GM19455 (cell line): Measurements from ENCODE around the gene CGNL1.

Experiments used
- ATAC-seq: cut with Tn5 transposase; IDR thresholded peaks from one replicate; pipeline ENCODE4 v1.9.1; 2021; ENCODE audit not compliant: unreplicated experiment

The CGNL1 gene, protein sequence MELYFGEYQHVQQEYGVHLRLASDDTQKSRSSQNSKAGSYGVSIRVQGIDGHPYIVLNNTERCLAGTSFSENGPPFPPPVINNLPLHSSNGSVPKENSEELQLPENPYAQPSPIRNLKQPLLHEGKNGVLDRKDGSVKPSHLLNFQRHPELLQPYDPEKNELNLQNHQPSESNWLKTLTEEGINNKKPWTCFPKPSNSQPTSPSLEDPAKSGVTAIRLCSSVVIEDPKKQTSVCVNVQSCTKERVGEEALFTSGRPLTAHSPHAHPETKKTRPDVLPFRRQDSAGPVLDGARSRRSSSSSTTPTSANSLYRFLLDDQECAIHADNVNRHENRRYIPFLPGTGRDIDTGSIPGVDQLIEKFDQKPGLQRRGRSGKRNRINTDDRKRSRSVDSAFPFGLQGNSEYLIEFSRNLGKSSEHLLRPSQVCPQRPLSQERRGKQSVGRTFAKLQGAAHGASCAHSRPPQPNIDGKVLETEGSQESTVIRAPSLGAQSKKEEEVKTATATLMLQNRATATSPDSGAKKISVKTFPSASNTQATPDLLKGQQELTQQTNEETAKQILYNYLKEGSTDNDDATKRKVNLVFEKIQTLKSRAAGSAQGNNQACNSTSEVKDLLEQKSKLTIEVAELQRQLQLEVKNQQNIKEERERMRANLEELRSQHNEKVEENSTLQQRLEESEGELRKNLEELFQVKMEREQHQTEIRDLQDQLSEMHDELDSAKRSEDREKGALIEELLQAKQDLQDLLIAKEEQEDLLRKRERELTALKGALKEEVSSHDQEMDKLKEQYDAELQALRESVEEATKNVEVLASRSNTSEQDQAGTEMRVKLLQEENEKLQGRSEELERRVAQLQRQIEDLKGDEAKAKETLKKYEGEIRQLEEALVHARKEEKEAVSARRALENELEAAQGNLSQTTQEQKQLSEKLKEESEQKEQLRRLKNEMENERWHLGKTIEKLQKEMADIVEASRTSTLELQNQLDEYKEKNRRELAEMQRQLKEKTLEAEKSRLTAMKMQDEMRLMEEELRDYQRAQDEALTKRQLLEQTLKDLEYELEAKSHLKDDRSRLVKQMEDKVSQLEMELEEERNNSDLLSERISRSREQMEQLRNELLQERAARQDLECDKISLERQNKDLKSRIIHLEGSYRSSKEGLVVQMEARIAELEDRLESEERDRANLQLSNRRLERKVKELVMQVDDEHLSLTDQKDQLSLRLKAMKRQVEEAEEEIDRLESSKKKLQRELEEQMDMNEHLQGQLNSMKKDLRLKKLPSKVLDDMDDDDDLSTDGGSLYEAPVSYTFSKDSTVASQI

DNA sequence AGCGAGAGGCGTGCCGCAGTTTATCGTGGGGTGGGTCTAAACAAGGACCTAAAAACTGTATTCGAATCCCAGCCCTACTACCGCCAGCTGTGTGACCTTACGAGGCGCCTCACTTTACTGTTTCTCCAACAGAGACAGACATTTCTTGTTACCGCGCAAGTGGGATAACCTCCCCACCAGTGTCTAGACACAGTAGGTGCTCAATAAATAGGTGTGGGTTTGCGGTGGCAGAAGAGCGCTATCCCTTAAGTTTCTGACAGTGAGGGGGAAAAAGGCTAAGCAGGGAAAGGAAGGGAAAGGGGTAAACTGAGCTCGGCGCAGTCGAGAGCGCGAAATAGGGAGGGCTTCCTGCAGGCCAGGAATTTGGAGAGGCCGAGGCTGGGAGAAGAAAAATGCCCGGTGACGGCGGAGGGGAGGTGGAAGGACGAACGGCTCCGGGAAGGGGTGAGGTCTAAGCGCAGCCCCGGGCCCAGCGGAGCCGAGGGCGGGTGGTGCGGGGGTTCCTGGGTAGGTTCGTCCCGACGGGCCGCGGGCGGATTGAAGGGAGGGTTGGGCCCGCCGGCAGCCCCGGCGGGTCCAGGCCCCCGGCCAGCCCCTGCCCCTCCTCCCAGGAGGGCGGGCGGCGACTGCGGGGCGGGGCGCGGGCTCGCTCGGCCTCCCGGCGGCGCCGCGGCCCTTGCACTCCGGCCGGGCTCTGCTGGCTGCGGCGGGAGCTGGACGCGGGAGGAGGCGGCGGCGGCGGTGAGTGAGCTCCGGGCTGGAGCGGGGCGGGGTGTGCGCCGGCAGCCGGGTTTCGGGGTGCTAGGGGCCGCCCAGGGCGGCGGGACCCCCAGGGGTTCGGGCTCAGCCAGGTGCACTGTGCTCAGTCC, at the start of gene CGNL1:
CGNL1 (plus strand) TSS at position 679 of the 869 bp plus-strand sequence. CDS start 61,495 bp downstream, outside the sequence.
- no peak for ATAC-seq

DNA sequence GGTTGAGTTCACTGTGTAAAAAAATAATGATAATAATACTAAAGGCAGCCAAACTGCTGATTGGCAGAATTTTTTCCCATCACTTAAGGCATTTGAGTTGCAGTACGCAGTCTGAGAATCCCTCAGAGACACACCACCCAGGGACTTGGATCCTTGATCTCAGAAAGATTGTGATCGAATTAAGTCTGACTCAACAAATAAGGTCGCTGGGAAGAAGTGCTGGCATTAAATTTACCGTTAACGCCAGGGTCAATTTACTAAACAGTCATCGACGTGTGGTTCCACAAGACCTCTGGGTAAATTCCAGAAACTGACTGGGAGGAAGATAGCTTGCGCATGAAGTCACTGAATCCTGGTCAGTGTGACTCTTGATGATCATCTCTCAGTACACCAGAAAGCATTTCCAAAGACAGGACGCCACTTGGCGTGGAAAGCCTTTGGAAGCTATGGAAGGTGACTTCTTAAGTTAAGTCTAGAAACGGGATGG, 48.3 kb upstream of the CGNL1 start:
- ATAC-seq: no peak

DNA sequence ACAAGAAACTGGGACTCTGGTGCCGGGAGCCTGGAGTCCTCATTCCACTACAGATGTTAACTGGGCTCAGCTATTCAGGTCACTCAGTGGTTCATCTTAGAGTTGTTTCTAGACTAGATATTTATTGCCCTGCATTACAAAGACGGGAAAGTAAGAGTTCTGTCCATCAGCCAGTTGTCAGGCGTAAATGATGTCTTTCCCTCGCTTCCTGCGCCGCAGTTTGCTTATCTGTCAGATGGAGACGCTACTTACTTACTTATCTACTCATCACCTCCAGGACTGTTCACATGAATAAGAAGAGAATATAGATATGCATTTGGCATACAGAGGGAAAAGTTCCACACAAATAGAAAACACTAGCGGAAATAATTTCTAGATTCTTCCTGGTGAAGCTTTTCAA, 47.8 kb upstream of the CGNL1 start:
- no peak for ATAC-seq

DNA sequence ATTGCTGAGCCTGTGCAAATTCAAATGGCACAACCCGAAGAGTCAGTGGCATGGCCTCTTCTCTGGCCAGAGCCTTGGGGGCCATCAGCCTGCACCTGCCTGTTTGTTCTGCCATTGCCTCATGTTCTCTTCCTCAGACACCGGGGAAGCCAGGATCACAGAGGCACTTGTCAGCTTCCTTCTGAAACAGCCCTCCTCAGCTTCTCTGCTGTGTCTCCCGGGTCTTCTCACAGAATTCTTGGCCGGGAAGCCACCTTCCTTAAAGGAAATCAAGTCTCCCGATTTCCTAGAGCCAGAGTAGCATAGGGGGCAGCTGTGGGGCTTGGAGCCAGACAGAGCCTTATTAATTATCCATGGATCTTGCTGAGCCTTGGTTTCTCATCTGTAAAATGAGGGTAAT, 47.4 kb upstream of the CGNL1 start:
- ATAC-seq: no peak

DNA sequence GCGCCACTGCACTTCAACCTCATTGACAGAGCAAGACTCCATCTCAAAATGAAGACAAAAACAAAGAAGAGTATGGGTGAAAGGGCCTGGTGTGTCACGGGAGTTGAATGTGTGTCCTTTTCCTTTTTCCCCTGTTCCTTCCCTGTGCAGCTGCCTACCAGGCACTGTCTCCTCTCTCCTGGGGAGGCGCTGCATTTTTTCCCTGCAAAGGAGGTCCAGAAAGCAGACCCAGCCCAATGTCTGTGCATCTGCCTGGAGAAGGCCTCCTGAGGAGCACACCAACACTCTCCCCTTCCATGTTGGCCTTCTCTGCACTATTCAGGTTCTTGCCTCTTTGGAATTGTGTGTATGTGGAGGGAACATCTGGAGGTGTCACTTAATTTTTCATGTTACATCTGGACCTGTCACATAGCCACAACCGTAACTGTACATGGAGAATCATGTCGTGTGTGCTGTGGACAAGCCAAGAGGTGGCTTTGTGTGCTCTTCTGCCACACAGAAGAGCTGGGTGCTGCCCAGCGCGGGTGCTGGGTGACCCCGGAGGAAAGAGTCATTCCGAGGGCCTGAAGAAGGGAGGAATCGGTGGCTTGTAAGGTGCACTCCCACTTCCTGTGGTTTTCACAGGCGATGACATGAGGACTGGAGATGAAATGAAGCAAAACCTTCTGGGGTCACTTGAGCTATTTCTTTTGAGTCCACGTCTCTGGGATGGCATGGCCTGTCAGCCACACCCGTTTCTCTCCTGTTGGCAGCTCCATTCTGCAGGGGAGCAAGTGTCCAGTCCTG, 46.5 kb upstream of the CGNL1 start:
- ATAC-seq: no peak

DNA sequence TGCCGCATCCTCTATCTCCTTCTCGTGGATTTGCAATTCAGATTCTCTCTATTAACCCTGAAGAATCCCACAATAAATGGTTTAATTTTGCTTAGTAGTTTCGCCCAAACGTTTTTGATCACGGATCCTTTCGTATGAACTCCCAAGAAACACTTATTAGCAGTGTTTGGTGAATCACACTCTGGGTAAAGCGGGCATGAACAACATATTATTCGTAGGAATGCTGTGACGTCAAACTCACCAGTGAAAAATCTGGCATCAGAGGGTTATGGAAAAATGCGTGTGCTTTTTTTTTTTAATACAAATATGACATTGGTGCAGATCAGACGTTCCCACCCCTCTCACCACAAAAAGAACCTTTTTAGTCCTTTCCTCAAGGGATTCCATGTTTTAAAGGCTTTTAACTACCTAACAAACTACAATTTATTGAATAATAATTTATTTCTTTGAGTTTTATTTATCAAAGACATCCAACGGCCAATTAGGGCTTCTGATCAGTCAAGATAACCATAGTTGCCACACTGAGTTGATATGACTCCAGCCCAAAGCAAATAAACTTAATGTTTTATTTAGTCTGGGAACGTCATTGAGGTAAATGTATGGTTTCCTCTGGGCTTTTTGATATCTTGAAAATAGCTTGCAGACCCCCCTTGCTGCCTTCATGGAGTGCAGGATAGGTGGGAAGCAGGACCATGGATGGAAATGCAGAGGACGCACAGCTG, 45.5 kb upstream of the CGNL1 start:
- ATAC-seq: no peak

DNA sequence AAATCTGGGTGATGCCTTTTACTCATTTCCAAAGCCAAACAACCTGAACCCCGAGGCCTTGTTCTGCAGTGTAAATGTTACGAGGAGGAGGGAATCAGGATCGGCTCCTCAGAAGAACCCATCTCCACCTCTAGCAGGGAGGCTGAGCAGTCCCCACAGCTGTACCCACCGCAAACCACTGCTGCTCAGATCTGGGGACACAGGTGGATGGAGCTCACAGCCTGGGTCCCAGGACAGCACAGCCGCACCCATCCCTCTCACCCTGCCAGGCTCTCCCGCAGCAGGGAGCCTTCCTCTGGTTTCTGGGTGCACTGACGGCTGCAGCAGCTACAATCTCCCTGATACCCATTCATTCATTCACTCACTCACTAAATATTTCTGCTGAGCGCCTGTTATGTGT, 44.0 kb upstream of the CGNL1 start:
- no peak for ATAC-seq

DNA sequence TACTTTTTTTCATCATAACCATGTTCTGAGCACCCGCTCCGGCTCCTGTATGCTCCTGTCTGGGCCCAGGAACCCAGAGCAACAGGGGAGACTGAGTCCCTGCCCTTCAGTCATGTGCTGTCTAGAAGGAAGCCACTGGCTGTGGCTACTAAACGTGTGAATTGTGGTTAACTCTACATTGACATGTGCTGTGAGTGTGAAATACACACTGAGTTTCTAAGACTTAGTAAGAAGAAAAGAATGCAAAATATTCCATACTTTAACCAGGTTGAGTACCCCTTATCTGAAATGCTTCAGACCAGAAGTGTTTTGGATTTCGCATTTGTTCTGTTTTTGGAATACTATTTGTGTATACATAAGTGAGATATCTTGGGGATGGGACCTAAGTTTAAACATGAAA, 42.8 kb upstream of the CGNL1 start:
- ATAC-seq: no peak

DNA sequence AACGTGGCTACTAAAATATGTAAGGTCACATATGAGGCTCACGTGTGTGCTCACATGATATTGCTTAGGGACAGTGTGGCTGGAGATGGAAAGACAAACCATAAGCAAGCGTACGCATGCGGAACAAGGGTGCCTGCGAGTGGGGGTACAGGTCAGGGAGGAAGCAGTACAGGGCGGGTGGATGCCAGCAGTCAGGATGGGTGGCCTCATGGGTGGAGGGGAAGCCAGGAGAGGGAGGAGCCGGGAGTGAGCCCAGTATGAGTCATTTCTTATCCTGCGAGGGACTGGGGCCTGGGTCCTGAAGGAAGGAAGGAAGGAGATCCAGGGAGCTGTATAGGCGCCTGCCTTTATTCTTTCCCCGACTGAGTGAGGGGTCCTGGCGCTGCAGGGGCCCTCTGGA, 42.0 kb upstream of the CGNL1 start:
- no peak for ATAC-seq

DNA sequence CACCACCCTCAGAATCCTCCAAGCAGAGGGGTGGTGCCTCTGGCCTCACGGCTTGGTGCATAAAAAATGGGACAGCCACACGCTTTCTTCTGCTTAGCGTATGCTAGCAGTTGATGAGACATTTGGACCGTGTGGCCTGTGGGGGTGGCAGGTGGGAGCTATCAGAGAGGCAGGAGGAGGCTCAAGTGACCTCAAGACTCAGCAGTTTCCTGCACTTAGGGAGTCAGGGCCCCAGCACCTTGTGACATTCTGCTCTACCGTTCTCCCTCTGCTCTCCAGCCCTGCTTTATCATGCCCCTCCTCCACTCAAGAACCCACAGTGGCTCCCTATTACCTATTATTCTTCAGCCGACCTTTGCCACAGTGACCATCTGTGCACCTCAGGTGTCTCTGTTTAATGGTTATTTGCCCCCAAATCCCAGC, 41.0 kb upstream of the CGNL1 start:
- no peak for ATAC-seq

DNA sequence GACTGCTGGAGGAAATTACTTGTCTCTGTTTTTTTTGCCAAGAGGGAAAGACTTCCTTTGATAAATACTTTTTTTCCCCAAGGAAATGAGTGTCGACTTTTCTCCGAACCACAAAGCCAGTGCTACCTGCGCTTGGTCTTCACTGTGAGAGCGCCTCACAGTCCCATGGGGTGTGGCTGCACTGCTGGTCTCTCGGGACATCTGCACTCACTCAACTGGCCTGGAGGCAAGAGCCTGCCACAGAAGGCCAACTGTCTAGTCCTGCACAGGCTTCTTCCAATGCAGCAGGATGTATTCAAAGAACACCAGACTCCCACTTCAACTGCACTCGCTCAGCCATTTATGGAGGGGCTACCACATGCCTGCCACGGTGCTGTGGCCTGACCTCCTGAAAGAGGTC, 40.6 kb upstream of the CGNL1 start:
- no peak for ATAC-seq

DNA sequence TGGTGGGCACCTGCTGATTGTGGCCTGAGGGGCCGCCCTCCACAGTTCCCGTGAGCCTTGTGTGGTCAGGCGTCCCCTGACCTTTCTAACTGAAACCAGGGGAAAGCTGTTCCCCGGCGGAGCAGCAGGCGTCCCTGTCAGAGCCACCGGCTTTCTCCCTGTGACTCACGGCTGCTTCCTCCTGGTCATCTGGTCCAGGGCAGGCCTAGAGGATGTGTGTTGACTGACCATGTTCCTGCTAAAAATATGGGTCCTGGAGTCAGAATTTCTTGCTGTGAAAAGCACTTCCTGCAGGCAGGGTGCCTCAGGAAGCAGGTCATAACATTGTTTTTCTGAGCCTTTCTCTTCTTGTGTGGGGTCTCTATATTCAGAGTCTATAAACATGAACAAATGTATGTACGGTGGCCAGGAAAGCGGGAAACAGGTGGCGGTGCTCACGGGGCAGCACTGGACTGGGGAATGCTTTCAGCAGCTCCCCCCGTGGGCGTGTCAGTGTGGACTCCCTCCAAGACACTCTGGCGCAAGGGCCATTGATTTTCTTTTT, 38.4 kb upstream of the CGNL1 start:
- ATAC-seq: no peak

DNA sequence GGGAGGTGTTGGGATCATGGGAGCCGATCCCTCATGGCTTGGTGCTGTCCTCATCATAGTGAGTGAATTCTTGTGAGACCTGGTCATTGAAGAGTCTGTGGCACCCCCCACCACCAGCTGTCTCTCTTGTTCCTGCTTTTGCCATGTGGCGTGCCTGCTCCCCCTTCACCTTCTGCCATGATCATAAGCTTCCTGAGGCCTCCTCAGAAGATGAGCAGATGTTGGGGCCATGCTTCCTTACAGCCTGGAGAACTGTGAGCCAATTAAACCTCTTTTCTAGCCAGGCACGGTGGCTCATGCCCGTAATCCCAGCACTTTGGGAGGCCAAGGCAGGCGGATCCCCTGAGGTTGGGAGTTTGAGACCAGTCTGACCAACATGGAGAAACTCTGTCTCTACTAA, 37.0 kb upstream of the CGNL1 start:
- ATAC-seq: no peak

DNA sequence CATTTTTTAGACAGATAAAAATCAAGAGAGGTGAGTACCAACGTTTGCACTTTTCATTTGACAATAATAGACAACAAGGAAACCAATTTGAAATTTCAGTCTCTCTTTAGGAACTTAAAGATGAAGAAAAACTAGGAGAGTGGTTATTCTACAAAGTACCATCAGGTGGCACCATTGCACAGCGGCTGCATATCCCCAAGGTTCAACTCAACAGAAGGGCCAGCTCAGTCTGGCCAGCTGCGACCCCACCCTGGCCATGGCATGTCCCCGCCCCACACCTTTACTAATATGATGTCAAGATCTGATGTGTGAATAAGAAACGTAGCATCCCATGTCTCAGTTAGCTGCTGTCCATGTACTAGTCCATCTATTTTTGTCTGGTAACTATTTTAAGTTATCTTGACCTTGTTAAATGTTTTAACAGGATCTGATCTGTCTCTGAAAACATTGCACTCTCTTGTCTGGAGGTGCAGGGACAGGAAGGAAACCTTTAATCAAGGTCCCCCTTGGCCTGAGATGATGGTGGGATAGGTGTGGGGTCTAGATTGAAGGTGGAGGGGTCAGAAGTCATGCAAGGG, 35.5 kb upstream of the CGNL1 start:
- no peak for ATAC-seq

DNA sequence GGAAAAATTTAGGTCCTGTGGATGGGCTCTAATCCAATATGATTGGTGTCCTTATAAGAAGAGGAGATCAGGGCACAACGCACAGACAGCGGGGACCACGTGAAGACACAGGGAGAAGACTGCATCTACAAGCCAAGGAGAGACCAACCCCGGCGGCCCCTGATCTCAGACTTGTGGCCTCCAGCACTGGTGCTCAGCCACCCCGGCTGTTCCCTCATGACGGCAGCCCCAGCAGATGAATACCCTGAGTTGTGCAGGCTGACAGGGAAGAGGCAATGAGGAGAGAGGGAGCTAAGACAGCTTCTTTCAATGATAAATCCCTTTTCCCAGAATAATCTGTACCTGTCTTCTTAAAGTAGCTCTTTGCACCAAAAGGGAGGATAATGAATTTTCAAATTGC, 33.3 kb upstream of the CGNL1 start:
- ATAC-seq: no peak

DNA sequence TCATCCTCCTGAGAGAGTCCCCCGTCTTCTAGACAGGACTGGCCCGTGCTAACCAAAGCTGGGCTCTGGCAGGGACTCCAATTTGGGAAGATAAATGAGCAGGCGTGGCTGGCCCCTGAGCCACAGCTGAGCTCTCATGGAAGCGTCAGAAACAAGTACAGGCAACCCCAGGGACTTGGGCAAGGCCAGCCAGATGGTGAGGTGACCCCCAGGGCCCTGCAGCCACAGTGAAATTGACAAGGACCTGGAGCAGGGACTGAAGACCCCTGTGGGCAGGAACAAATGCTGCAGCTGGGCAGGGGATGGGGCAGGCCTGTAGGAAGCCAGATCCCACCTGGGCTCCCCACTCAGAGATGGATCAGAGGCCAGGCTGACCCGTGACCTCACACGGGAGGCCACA, 32.8 kb upstream of the CGNL1 start:
- ATAC-seq: no peak

DNA sequence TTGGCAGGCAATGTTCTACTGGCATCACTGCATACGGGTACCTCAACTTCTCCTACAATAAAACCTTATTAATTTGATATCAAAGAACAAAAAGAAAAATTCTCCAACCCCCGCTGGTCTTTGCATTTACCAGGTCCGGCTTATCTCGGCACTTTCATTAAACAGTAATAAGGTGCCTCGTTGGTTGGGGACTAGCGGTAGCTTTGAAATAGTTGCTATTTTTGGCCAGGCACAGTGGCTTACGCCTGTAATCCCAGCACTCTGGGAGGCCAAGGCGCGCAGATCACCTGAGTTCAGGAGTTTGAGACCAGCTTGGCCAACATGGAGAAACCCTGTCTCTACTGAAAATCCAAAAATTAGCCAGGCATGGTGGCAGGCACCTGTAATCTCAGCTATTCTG, 32.0 kb upstream of the CGNL1 start:
- ATAC-seq: no peak

DNA sequence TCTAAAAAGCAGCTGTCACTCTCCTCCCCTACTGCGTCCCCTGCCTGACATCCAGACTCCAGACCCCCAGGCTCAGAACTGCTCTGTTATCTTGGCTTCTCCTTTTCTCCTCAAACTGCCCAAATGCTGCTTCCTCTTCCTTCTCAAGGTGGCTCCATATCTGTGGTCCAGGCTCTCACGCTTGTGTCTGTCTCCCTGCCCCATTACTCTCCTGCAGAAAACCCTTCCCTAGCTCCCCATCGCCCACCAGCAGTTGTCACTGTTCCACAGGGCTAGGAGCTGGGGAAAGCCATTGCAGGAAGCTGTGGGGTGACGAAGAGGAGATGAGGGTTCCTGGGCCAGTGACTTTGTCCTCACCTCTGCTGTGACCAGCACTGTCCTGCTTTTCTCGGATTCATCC, 30.7 kb upstream of the CGNL1 start:
- ATAC-seq: no peak
